Liver (tissue), 9 donors: Measurements from ENCODE around the gene SGCD. TPM values are rescaled to one million over a fixed set of nuclear protein-coding genes. Genes with fewer than 3 reads are reported as not detected.

Experiments used
- DNase-seq: peaks from one replicate; pipeline ENCODE4 v3.0.0-alpha.2; 2017; ENCODE audit warnings: low spot score
- H3K27ac ChIP-seq, 2 donors: one replicate each; pipeline ENCODE4 v1.7.0; 2013; ENCODE audit warnings: inconsistent platforms in 2 of 2, low read length in 2 of 2, control low read depth in 1 of 2, low read depth in 1 of 2, mild to moderate bottlenecking in 1 of 2
- H3K27me3 ChIP-seq, 4 donors: one replicate each; pipeline versions ENCODE4 v1.6.1 to v1.7.0; 2013; ENCODE audit warnings: low read length in 3 of 4, inconsistent platforms in 1 of 4, mild to moderate bottlenecking in 1 of 4, moderate library complexity in 1 of 4; ENCODE audit not compliant: control insufficient read depth in 4 of 4, insufficient read depth in 4 of 4
- H3K36me3 ChIP-seq, 4 donors: one replicate each; pipeline versions ENCODE4 v1.6.1 to v1.7.0; 2013; ENCODE audit warnings: low read length in 3 of 4, mild to moderate bottlenecking in 3 of 4, low read depth in 1 of 4, moderate library complexity in 1 of 4; ENCODE audit not compliant: control insufficient read depth in 4 of 4, insufficient read depth in 3 of 4
- H3K4me1 ChIP-seq, 4 donors: one replicate each; pipeline versions ENCODE4 v1.6.1 to v1.7.0; 2013; ENCODE audit warnings: low read length in 3 of 4, mild to moderate bottlenecking in 3 of 4, moderate library complexity in 1 of 4; ENCODE audit not compliant: control insufficient read depth in 4 of 4, insufficient read depth in 4 of 4
- H3K4me3 ChIP-seq, 3 donors: one replicate each; pipeline versions ENCODE4 v1.6.1 to v1.7.0; 2013; ENCODE audit warnings: low read length in 3 of 3, control low read depth in 1 of 3, low read depth in 1 of 3, mild to moderate bottlenecking in 1 of 3
- H3K9ac ChIP-seq, 2 donors: one replicate each; pipeline ENCODE4 v1.7.0; 2013; ENCODE audit warnings: low read length in 2 of 2, mild to moderate bottlenecking in 2 of 2, moderate library complexity in 2 of 2, control low read depth in 1 of 2, low read depth in 1 of 2
- H3K9me3 ChIP-seq, 4 donors: one replicate each; pipeline versions ENCODE4 v1.6.1 to v1.7.0; 2013; ENCODE audit warnings: low read length in 3 of 4; ENCODE audit not compliant: control insufficient read depth in 4 of 4
- EGR1 ChIP-seq, 2 donors: IDR thresholded peaks; 2 replicates each; pipeline ENCODE4 v1.6.1; 2016 to 2018; ENCODE audit warnings: antibody characterized with exemption in 2 of 2, low read depth in 2 of 2
- FOXA1 ChIP-seq: IDR thresholded peaks from 2 replicates; pipeline ENCODE4 v1.6.1; 2016; ENCODE audit warnings: antibody characterized with exemption
- FOXA2 ChIP-seq: IDR thresholded peaks from 2 replicates; pipeline ENCODE4 v1.6.1; 2016; ENCODE audit warnings: antibody characterized with exemption
- GABPA ChIP-seq, 2 donors: IDR thresholded peaks in 1 of 2; conservative IDR thresholded peaks in 1 of 2; 2 replicates each; pipeline ENCODE4 v1.6.1; 2016; ENCODE audit warnings: antibody characterized with exemption in 2 of 2, mild to moderate bottlenecking in 1 of 2, moderate library complexity in 1 of 2
- HNF4A ChIP-seq, 2 donors: conservative IDR thresholded peaks; 2 replicates each; pipeline ENCODE4 v1.6.1; 2016; ENCODE audit warnings: antibody characterized with exemption in 2 of 2, mild to moderate bottlenecking in 2 of 2
- HNF4G ChIP-seq: IDR thresholded peaks from 2 replicates; pipeline ENCODE4 v1.6.1; 2016; ENCODE audit warnings: antibody characterized with exemption
- JUND ChIP-seq, 2 donors: IDR thresholded peaks; 2 replicates each; pipeline ENCODE4 v1.6.1; 2016; ENCODE audit warnings: antibody characterized with exemption in 2 of 2
- NR2F2 ChIP-seq: IDR thresholded peaks from 2 replicates; pipeline ENCODE4 v1.6.1; 2016; ENCODE audit warnings: antibody characterized with exemption
- RAD21 ChIP-seq, 2 donors: IDR thresholded peaks; 2 replicates each; pipeline ENCODE4 v1.6.1; 2016; ENCODE audit warnings: antibody characterized with exemption in 2 of 2, mild to moderate bottlenecking in 2 of 2
- RXRA ChIP-seq, 2 donors: IDR thresholded peaks; 2 replicates each; pipeline ENCODE4 v1.6.1; 2017 to 2018; ENCODE audit warnings: antibody characterized with exemption in 2 of 2, mild to moderate bottlenecking in 1 of 2
- SP1 ChIP-seq: IDR thresholded peaks from 2 replicates; pipeline ENCODE4 v1.6.1; 2018; ENCODE audit warnings: antibody characterized with exemption, mild to moderate bottlenecking
- TAF1 ChIP-seq: conservative IDR thresholded peaks from 2 replicates; pipeline ENCODE4 v1.6.1; 2016; ENCODE audit warnings: antibody characterized with exemption, mild to moderate bottlenecking
- YY1 ChIP-seq: IDR thresholded peaks from 2 replicates; pipeline ENCODE4 v1.6.1; 2016; ENCODE audit warnings: antibody characterized with exemption, mild to moderate bottlenecking
- WGBS: extraction: QIAGEN DNeasy Blood & Tissue Kit; methylation state at CpG from one replicate; pipeline ENCODE4 v1.1.7; 2013; 5-methylcytosine and 5-hydroxymethylcytosine counted together
- polyA plus RNA-seq, 2 donors: library from polyadenylated mRNA; stranded (reverse) in 1 of 2; unstranded in 1 of 2; fragments of 200-250 nt in 1 of 2; fragments of >200 nt in 1 of 2; fragmentation: Nextera tagmentation in 1 of 2; extraction: Ambion mirVana in 1 of 2; gene quantifications; one replicate each; pipeline versions ENCODE4 v1.2.1 to v1.2.3, GENCODE V29; 2013 to 2015
- total RNA-seq, 2 donors: library from RNA; depleted of rRNA; stranded (reverse); fragments of >200 nt; gene quantifications; one replicate each; pipeline ENCODE4 v1.2.3, GENCODE V29; 2014
- TF ChIP-seq, protein P1 (sequence below): IDR thresholded peaks from 2 replicates; pipeline ENCODE4 v1.6.1; 2016; ENCODE audit warnings: antibody characterized with exemption
- TF ChIP-seq, protein P2 (sequence below): fragments of 150-350 bp; IDR thresholded peaks from 2 replicates; pipeline ENCODE4 v1.5.1; 2017; ENCODE audit warnings: improper control_type of control experiment, low read depth, low read length; ENCODE audit not compliant: missing input control
- TF ChIP-seq, protein P3 (sequence below): IDR thresholded peaks from 2 replicates; pipeline ENCODE4 v1.6.1; 2016; ENCODE audit warnings: antibody characterized with exemption
- TF ChIP-seq, protein P4 (sequence below): IDR thresholded peaks from 2 replicates; pipeline ENCODE4 v1.6.1; 2016; ENCODE audit warnings: antibody characterized with exemption, mild to moderate bottlenecking
- TF ChIP-seq, protein P5 (sequence below): IDR thresholded peaks from 2 replicates; pipeline ENCODE4 v1.6.1; 2016; ENCODE audit warnings: antibody characterized with exemption
- donor health status: healthy.
- donor health status: healthy.
- donor health status: healthy.
- donor health status: healthy.
- donor health status: healthy.

Gene SGCD
- total and polyA plus RNA-seq, 4 donors, result 0.35 to 1.7 (median 1.0) TPM

DNA sequence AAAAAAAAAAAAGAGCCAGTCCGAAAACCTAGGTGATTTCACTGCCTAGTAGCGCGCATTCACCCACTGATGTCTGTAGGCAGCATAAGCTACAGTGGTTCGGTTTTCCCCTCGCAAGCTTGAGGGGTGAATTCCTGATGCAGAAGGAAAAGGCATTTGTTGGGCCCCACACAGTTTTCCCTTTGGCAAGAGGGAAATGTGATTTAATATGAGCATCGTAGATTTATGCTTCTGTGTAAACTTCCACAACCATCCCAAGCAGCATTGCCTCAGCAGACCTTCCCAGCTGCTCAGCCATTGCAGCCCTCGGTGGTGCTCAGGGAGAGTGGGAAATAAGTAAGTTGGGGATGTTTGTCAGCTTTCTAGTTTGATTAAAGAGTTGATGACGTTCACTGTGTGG lies 291.6 kb downstream of the SGCD start:
- Histone ChIP-seq H3K9ac (no peak overlapping the region), H3K4me1 (no peaks in the 10 kb centered on the region), H3K27ac (no peak overlapping the region), H3K4me3 (no peak overlapping the region), H3K36me3 (no peaks in the 10 kb centered on the region), H3K27me3 (no peaks in the 10 kb centered on the region), H3K9me3 (no peaks in the 10 kb centered on the region)
- TF ChIP-seq, protein P1, sequence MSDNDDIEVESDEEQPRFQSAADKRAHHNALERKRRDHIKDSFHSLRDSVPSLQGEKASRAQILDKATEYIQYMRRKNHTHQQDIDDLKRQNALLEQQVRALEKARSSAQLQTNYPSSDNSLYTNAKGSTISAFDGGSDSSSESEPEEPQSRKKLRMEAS, result no peak
- TF ChIP-seq, protein P2, sequence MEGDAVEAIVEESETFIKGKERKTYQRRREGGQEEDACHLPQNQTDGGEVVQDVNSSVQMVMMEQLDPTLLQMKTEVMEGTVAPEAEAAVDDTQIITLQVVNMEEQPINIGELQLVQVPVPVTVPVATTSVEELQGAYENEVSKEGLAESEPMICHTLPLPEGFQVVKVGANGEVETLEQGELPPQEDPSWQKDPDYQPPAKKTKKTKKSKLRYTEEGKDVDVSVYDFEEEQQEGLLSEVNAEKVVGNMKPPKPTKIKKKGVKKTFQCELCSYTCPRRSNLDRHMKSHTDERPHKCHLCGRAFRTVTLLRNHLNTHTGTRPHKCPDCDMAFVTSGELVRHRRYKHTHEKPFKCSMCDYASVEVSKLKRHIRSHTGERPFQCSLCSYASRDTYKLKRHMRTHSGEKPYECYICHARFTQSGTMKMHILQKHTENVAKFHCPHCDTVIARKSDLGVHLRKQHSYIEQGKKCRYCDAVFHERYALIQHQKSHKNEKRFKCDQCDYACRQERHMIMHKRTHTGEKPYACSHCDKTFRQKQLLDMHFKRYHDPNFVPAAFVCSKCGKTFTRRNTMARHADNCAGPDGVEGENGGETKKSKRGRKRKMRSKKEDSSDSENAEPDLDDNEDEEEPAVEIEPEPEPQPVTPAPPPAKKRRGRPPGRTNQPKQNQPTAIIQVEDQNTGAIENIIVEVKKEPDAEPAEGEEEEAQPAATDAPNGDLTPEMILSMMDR, result no peak
- TF ChIP-seq TAF1 (no peak), EGR1 (IDR thresholded peaks at IDR 0.05; ENCODE audit: low read depth in 2 of 2) (no peak), RAD21 (IDR thresholded peaks at IDR 0.05) (no peak), YY1 (no peak), GABPA (IDR thresholded peaks at IDR 0.05 in 1 of 2, conservative IDR thresholded peaks at IDR 0.05 in 1 of 2) (no peak), HNF4A (conservative IDR thresholded peaks at IDR 0.05) (no peak), FOXA1 (no peak), SP1 (no peak), NR2F2 (no peak), FOXA2 (no peak), RXRA (IDR thresholded peaks at IDR 0.05) (no peak), HNF4G (no peak), JUND (IDR thresholded peaks at IDR 0.05) (no peak)
- TF ChIP-seq, protein P3, sequence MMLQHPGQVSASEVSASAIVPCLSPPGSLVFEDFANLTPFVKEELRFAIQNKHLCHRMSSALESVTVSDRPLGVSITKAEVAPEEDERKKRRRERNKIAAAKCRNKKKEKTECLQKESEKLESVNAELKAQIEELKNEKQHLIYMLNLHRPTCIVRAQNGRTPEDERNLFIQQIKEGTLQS, result no peak
- TF ChIP-seq, protein P4, sequence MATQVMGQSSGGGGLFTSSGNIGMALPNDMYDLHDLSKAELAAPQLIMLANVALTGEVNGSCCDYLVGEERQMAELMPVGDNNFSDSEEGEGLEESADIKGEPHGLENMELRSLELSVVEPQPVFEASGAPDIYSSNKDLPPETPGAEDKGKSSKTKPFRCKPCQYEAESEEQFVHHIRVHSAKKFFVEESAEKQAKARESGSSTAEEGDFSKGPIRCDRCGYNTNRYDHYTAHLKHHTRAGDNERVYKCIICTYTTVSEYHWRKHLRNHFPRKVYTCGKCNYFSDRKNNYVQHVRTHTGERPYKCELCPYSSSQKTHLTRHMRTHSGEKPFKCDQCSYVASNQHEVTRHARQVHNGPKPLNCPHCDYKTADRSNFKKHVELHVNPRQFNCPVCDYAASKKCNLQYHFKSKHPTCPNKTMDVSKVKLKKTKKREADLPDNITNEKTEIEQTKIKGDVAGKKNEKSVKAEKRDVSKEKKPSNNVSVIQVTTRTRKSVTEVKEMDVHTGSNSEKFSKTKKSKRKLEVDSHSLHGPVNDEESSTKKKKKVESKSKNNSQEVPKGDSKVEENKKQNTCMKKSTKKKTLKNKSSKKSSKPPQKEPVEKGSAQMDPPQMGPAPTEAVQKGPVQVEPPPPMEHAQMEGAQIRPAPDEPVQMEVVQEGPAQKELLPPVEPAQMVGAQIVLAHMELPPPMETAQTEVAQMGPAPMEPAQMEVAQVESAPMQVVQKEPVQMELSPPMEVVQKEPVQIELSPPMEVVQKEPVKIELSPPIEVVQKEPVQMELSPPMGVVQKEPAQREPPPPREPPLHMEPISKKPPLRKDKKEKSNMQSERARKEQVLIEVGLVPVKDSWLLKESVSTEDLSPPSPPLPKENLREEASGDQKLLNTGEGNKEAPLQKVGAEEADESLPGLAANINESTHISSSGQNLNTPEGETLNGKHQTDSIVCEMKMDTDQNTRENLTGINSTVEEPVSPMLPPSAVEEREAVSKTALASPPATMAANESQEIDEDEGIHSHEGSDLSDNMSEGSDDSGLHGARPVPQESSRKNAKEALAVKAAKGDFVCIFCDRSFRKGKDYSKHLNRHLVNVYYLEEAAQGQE, result no peak
- TF ChIP-seq, protein P5, sequence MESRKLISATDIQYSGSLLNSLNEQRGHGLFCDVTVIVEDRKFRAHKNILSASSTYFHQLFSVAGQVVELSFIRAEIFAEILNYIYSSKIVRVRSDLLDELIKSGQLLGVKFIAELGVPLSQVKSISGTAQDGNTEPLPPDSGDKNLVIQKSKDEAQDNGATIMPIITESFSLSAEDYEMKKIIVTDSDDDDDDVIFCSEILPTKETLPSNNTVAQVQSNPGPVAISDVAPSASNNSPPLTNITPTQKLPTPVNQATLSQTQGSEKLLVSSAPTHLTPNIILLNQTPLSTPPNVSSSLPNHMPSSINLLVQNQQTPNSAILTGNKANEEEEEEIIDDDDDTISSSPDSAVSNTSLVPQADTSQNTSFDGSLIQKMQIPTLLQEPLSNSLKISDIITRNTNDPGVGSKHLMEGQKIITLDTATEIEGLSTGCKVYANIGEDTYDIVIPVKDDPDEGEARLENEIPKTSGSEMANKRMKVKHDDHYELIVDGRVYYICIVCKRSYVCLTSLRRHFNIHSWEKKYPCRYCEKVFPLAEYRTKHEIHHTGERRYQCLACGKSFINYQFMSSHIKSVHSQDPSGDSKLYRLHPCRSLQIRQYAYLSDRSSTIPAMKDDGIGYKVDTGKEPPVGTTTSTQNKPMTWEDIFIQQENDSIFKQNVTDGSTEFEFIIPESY, result no peak
- WGBS, result 96% methylated on average over 8 of the region's 8 CpGs
- no peak for DNase-seq
